ENCODE data around the gene KIF5C.

The KIF5C gene

DNA sequence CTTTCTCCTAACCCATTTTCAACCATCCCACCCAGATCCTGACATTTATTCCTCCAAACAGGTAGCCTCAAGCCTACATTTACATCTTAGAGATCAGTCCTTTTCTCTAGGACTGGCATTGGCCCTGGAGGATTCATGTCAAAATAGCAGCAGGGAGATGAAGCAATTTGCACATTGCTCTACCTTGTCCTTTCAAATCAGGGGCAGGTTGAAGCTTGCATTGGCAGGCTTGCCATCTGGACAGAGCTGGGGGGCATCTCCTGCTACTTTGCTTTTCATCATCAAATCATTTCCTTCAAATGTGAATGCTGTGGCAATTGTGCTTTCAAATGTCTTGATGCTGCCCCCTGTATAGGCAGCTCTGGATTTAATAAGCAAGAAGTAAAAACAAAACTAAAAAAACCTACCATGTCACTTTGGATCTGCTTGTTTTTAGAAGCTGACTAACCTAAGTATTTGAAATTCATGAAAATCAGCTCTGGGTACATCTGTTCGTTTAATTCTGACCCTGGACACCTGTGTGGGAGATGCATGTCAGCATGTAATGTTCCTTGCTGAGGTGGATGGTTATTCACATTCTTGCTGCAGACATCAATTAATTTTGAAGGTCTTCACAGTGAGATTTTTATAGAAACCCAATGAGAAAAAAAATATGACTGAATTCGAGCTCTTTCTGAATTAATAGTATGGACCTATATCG lies 47.9 kb downstream of the KIF5C start:
- no peak for DNase-seq (ENCODE audit: low read depth in 4 of 4, low spot score in 1 of 4)

DNA sequence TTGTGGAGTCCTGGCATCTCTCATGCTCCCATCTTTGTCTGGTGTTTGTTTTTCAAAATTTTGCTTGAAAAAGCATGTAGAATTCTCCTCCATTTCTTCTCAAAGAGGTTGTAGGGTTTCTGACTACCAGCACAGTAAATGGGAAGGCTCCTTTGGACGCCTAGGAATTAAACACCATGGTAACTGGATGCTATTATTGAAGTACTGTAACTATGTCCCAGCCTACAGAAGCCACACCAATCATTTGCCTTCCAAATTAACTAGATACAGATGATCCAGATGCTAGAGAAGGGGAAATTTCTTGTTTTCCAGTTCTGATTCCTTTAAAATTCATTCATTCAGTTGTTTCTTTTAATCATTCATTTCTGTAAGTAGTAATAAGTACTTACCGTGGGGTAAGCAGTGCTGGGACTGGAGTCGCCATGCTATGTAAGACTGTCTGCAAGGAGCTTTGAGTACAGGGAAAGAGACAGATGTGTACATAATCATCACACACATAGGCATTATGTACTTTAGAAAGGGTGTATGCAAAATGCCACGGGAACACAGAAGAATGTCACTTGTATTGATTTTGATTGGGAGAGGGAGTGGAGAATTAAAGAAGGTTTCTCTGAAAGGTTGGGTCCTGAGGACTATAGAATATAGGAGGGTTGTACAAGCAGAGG lies 49.6 kb downstream of the KIF5C start:
- no peak for DNase-seq (ENCODE audit: low read depth in 4 of 4, low spot score in 1 of 4)

DNA sequence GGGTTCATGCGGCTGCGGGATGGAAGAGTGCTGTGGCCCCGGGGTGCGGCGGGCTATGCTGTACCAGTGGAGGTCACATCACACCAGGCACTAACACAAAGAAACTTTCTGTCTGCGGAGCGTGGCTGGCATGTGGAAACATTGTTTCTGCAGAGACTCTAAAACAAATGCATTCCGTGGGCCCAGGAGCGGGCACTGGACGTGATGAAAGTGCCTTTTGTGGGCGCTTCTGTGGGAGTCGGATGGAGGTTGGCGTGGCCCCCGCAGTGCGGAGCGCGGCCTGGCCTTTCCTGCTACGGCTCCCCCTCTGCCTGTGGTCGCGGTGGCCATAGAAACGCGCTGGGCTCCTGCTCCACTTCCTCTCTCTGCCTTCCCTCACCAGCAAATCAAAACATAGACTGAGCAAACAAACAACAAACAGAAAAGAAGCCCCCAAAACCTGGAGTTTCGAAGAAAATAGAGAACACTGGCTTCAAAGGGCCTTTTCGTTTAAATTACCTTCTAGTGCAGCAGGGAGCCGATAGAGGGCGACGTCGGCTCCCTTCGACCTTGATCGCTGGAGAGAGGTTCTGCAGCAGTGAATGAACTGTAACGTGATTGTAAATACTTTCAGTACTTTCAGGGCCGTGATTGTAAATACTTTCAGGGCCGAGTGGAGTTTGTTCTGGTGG lies 51.4 kb downstream of the KIF5C start:
- peak in 3 of 4 experiments; percentile 9 to 37 (median 15) for DNase-seq (ENCODE audit: low read depth in 4 of 4, low spot score in 1 of 4)

DNA sequence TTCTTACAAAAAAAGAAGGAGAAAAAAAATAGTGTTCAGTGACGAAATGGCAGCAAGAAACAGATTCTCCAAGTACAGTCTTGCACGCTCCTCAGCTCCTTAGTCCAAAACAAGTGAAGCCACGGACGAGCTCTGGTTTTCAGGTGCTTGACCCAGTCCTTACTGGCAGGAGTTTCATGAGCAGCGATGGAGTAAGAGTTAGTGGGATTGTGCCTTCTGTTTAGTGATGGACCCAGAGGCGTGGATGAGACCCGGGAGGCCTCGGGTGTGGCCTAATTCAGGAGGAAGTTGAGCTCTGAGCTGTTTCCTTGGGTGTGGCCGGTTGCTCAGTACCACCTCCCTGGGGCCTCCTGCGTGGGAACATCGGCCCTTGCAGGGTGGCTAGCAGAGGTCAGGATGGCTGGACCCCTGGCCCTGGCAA lies 52.0 kb downstream of the KIF5C start:
- peak in 1 of 4 experiments; percentile 13 for DNase-seq (ENCODE audit: low read depth in 4 of 4, low spot score in 1 of 4)

DNA sequence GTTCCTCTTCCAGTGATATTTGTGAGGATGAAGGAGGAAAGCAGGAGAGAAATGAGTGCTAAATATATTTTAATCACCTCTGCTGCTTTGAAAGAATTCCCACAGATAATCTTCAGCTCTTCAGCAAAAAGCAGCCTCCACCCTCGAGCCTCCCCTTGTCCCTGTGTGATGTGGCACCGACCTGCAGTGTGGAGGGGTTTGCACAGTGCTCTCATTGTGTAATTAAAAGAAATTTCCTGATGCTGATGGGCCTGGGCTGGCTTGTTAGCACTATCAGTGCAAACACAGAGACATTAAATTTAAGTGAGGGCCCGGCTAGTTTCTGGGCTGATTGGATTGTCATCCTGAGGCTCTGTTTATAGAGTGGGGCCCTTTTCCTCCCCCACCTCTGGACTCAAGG lies 53.4 kb downstream of the KIF5C start:
- DNase-seq (ENCODE audit: low read depth in 4 of 4, low spot score in 1 of 4): no peak

DNA sequence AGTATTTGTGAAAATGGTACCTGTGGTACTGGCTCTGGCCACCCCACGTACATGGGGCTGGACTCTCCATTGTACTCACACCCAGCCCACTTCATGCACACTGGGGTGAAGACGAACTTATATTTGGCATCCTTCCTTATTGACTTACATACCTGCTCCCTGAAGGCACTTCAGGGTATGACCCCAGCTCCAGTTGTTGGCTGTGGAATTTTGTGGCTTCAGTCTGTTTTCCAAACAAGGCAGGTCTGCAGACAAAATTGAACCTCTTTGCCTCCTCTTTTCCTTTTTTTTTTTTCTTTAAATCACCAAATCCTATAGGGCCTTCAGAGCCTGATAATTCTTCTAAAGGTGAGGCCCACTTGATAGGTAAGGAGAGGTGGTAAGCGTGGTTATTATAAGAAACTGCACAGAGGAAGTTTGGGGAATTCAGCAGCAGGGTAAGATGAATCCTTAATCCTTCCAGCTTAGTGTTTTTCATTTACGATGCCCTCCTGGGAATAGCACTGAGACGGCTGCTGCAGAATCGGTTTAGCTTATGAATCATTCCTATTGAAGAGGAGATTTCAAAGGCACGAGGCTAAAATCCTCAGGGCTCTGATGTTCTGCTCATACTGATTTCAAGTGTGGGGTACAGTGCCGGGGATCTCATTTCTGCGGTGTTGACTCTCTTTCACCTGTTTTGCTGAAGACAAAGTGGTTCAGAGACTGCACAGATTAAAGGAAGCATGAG lies 55.2 kb downstream of the KIF5C start:
- no peak for DNase-seq (ENCODE audit: low read depth in 4 of 4, low spot score in 1 of 4)

DNA sequence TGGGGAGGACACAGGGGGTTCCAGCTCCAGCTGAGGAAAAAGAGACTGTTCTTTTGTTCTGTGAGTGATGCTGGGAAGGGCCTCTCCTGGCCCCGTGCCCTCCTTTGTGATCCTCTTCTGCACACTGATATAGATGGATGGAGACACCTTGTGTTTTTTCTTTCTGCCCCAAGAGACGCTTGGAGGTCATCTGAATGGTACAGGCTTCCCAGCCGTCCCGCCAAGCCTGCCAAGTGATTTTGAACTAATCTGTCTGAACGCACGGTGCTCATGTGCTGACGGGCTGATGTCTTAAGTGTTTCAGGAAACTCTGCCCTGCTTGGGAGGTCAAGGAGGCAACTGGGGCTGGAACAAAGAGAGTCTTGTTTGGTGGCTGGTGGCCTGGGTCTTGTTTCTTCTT lies 57.5 kb downstream of the KIF5C start:
- no peak for DNase-seq (ENCODE audit: low read depth in 4 of 4, low spot score in 1 of 4)

DNA sequence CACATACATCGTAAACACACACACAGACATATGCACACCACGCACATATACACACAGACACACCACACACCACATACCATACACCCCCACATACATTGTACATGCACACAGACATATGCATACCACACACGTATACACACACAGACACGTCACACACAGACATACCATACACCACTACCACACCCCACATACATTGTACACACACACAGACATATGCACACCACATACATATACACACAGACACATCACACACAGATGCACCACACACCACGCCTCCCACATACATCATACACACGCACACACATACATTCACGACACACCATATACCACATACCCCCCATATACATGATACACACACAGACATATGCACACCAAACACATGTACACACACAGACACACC lies 58.4 kb downstream of the KIF5C start:
- no peak for DNase-seq (ENCODE audit: low read depth in 4 of 4, low spot score in 1 of 4)

DNA sequence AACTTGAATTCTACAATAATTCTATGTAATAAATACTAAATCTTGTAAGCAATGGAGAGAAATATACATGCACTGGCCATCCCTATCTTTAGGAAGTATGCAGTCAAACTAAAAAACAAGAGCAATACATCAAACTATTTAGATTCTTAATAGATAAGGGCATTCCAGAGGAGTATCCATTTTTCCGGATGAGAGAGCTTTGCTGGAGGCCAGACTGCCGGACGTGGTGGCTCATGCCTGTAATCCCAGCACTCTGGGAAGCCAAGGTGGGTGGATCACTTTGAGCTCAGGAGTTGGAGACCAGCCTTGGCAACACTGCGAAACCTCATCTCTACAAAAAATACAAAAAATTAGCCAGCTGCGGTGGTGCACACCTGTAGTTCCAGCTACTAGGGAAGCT lies 60.8 kb downstream of the KIF5C start:
- no peak for DNase-seq (ENCODE audit: low read depth in 4 of 4, low spot score in 1 of 4)

DNA sequence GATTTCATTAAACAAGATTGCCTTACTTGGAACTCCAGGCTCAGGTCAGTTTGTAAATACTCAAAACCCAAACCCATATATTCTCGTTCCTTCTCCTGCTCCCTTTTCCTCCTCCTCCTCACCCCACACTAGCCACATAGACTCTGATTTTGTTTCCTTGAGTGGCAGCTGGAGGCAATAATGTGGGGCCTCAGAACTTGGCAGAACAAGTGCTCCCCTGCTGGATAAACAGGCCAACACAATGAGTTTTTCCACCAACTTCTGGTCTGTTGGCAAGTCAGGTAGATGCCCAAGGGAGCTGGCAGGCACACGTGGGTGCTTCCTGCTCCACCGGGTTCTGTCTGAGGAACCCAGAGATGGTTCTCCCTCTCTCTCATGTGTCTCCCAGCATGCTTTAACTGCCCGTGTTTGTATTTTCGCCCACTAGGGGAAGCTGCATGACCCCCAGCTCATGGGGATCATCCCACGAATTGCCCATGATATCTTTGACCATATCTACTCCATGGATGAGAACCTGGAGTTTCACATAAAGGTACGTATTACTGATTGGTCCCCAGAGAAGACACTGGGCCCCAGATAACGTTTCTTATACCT lies 61.9 kb downstream of the KIF5C start:
- DNase-seq (ENCODE audit: low read depth in 4 of 4, low spot score in 1 of 4): no peak

DNA sequence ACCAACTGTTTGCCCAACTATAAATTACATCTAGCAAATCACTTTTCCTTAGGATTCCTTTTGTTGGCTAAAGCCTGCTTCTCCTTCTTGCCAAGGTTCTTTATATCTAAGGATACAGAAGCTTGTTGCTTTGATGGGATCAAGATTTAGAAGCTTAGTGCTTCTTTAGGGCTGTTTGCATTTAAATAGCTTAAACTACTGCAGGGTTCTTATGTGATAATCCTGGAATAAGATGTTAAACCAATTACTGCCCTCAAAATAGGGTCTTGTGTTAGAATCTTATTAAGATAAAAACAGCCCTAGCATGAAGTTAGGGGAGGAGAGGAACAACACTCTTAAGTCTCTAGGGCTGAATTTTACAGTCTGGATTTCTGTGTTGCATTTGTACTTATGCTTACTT lies 64.2 kb downstream of the KIF5C start:
- no peak for DNase-seq (ENCODE audit: low read depth in 4 of 4, low spot score in 1 of 4)

DNA sequence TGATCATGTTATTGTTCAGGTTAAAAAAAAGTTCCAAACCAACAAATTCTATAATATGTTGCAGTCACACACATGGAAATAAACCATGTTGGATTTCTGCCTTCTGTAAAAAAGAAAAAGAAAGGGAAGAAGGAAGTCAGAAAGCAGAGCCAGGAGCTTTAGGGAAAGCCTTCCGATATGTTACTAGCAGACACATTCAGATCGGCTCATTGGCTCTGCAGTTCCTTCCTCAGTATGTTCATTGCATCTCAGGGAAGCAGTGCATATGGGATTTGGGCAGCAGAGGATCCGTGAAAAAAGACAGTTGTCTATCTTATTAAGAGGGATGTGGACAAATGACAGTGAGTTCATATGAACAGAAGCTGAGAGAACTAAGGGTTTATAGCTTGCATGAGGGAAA lies 68.1 kb downstream of the KIF5C start:
- DNase-seq (ENCODE audit: low read depth in 4 of 4, low spot score in 1 of 4): no peak

DNA sequence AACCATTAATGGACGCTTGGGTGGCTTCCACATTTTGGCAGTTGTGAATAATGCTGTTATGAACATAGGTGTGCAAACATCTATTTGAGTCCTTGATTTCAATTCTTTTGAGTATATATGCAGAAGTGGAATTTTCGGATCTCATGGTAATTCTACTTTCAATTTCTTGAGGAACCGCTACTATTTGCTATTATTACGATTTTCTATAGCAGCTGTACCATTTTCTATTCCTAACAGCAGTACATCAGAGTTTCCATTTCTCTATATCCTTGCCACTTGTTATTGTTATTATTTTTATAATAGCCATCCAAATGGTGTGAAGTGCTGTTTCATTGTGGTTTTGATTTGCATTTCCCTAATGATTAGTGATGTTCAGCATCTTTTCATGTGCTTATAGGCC lies 69.5 kb downstream of the KIF5C start:
- DNase-seq (ENCODE audit: low read depth in 4 of 4, low spot score in 1 of 4): no peak

DNA sequence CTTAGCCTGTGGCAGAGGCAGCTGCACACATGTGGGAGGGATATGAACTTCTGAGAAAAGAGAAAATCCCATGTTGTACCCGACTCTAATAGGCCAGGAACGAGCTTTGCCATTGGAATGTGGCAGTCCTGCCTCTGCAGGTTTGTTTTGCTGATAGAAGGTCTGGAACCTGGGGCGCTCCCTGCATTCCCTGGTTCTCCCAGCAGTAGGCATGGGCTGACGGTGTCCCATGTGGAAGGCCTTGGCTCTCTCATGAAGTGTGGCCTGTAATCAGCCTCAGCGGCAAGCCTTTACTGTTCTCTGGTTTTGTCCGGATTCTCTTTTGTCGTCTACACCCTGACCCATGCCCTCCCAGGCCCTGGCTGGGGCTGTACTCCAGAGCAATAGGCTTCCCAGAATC lies 72.3 kb downstream of the KIF5C start:
- DNase-seq (ENCODE audit: low read depth in 4 of 4, low spot score in 1 of 4): no peak

DNA sequence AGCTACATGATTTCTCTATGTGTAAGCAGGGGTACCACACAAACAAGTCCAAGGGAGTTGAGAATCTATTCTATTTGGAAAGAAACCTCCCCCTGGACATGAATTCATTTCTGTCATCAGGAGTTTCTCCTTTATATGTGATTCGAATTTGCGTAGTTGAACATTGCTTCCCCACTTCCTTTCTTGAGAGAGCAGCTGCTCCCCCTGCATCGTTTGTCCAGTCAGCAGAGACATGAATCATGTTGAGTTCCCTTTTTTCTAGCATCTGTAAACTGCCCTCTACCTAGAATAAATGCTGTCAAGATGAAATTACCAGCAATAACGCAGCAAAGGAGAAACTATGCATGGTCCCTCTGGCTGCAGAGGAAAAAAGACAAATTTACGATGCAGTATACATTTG lies 73.8 kb downstream of the KIF5C start:
- no peak for DNase-seq (ENCODE audit: low read depth in 4 of 4, low spot score in 1 of 4)

DNA sequence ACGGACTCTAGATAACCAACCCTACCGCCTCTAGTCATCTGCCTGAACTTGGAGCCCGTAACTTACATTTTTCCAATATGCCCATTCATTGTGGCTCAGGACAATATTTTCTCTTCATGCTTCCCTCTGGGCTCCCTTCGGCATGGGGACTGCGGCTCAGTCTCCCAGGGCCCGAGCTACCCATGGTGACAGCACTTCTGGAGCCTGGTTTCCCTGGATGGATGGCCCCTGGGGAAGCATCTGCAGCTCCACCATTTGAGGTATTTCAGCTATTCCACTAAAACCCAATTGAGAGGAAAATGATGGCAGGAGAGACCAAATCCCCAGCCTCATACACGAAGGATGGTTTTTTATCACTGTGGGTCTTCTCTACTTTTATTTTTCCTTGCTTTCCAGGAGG lies 74.3 kb downstream of the KIF5C start:
- no peak for DNase-seq (ENCODE audit: low read depth in 4 of 4, low spot score in 1 of 4)

DNA sequence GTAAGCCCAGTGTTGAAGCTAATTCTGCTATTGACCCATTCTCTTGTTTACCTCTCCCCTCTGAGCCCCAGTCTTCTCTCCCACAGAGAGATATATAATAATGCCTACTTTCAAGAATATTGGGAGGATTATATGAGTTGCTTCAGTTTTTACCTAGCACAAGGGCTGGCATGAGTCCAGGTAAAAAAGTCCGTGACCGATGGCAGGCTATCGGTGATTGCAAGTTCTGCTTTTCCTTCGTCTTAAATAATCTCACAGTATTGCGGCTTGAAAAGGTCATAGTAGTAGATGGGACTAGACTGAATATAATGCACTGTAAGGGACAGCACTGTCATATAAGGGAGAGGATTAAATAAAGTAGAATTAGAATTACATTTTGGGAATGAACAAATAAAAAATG lies 77.6 kb downstream of the KIF5C start:
- DNase-seq (ENCODE audit: low read depth in 4 of 4, low spot score in 1 of 4): no peak

DNA sequence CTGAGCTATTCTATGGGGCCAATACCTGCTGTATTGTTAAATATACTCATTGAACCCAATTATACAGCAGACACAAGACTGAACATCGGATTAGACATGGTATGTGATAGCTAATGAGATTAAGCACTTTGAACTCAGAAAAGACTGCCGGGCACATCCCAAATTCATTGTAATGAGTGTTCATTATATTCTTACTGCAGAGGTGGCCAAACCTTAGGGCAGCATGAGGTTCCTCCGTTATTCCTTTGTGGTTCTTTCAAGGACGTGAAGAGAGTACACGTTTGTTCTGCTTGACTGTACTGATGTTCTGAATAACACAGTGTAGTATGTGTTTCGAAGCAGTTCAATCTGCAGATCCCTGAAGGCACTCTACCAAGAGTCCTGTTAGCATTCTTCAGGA lies 78.4 kb downstream of the KIF5C start:
- DNase-seq (ENCODE audit: low read depth in 4 of 4, low spot score in 1 of 4): no peak

DNA sequence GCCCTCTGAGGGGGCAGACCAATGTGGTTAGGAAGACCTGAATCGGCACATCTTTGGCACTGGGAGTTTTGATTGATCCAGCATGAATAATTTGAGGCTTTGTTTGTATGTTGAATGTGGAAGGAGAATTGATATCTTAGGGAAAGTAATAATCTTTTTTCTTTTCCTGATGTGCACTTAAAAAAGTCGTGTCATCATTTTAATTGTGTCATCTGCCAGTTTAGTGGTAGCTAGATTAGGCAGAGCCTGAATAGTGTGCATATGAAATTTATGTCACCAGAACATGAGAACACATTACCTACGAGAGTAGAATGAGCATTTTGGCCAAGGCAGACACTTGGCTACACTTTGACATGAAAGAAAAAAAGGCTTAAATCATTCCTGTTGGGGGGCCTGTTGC lies 79.5 kb downstream of the KIF5C start:
- DNase-seq (ENCODE audit: low read depth in 4 of 4, low spot score in 1 of 4): no peak

DNA sequence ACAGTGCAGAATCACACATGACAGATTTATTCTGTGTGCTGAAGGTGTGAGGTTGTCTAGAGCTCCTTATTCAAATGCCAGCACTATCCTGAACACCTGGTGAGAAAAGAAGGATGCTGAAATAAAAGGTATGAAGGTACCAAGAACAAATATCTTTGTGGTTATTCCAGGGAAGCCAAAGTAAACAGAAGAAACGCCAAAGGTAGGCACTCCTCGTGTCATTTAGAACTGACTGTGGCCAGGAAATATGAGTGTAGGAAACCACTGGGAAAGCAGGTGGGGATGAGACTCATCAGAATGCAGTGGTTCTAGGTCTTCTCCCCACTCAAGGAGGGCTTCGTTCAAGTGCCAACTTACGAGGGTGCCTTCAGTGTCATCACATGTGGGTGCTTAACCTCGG lies 80.8 kb downstream of the KIF5C start:
- no peak for DNase-seq (ENCODE audit: low read depth in 4 of 4, low spot score in 1 of 4)

DNA sequence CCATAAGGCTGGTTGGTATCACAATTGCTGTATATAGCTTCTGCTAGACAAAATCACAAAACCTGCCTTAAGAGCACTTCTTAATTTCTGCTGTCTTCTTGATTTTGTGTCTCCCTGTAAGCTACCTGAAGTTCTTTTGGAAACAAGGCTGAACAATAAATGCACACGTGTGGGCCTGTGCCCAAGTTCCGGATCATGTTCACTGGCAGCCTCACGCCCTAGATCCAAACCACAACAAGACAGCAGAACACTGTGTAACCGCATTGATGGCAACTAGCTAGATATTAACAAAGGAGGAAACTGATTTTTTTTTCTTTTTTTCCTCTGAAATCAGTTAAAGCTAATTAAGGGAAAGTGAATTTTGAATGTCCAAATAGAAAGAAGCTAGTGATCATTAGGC lies 82.0 kb downstream of the KIF5C start:
- no peak for DNase-seq (ENCODE audit: low read depth in 4 of 4, low spot score in 1 of 4)

DNA sequence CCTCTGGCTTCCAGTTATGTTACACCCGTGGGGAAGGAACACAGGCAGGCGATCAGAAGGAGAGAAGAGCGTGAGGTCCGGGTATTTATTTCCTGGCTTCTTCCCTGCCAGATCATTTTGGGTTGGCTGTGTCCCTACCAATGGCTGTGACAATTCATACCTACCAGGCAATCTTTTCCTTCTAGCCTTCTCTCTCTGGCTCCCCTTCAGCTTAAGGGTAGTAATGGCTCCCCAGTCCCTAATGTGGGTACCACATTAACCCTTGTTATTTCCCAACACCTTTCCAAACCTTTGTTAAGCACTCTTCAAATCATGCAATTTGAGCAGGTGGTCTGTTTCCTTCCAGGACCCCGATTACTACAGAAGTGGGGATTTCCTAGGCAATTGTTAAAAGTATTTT lies 84.7 kb downstream of the KIF5C start:
- no peak for DNase-seq (ENCODE audit: low read depth in 4 of 4, low spot score in 1 of 4)

Measured in stimulated activated CD4-positive, alpha-beta T cell treated with anti-CD3 and anti-CD28 coated beads, Interleukin-1b, Interleukin-23, amount 100 ng/mL, for 24 hours (primary cell).